Kidney (tissue), 14 donors: ENCODE measurements around the gene MRPL40. TPM values are rescaled to one million over a fixed set of nuclear protein-coding genes. Genes with fewer than 3 reads are reported as not detected.

ENCODE experiments used
- DNase-seq, 5 donors: peaks; one replicate each; pipeline ENCODE4 v3.0.0-alpha.2; 2013 to 2020
- FAIRE-seq: peaks from 2 replicates; lab custom pipeline; 2012; peaks lifted over from hg19 to GRCh38; lab: Jason Lieb, UNC
- H3K27ac ChIP-seq, 2 donors: one replicate each; pipeline ENCODE4 v1.7.0; 2013; ENCODE audit warnings: low read depth in 2 of 2, low read length in 2 of 2, inconsistent platforms in 1 of 2
- H3K27me3 ChIP-seq: one replicate; pipeline ENCODE4 v1.7.1; 2013; ENCODE audit warnings: low read length, inconsistent platforms; ENCODE audit not compliant: control insufficient read depth, insufficient read depth
- H3K36me3 ChIP-seq, 3 donors: one replicate each; pipeline versions ENCODE4 v1.7.0 to v1.7.1; 2013; ENCODE audit warnings: low read length in 3 of 3, control low read depth in 1 of 3, inconsistent platforms in 1 of 3; ENCODE audit not compliant: insufficient read depth in 3 of 3, control insufficient read depth in 2 of 3
- H3K4me1 ChIP-seq, 3 donors: one replicate each; pipeline versions ENCODE4 v1.7.0 to v1.7.1; 2013; ENCODE audit warnings: low read length in 3 of 3, inconsistent platforms in 1 of 3, low read depth in 1 of 3; ENCODE audit not compliant: control insufficient read depth in 2 of 3, insufficient read depth in 2 of 3
- H3K4me3 ChIP-seq, 3 donors: one replicate each; pipeline versions ENCODE4 v1.7.0 to v1.8.1; 2013; ENCODE audit warnings: low read length in 3 of 3, control low read depth in 1 of 3, inconsistent platforms in 1 of 3
- H3K9ac ChIP-seq, 3 donors: one replicate each; pipeline versions ENCODE4 v1.7.0 to v1.7.1; 2013; ENCODE audit warnings: low read length in 3 of 3, control low read depth in 1 of 3, inconsistent platforms in 1 of 3
- H3K9me3 ChIP-seq, 3 donors: one replicate each; pipeline versions ENCODE4 v1.7.0 to v1.7.1; 2013; ENCODE audit warnings: low read length in 3 of 3, control low read depth in 1 of 3, inconsistent platforms in 1 of 3; ENCODE audit not compliant: control insufficient read depth in 2 of 3, insufficient read depth in 1 of 3
- CTCF ChIP-seq: IDR thresholded peaks from 3 replicates; pipeline ENCODE4 v1.5.1; 2012; ENCODE audit warnings: mild to moderate bottlenecking, moderate library complexity, borderline replicate concordance; ENCODE audit not compliant: insufficient read depth; ENCODE audit errors: extremely low read depth
- intact Hi-C: fragments of 100-400 bp; cut with DNase I; formaldehyde crosslinking; loops from one replicate; pipeline ENCODE4 v1.11.1; 2022
- polyA plus RNA-seq: library from polyadenylated mRNA; stranded (reverse); fragments of 350-450 nt; fragmentation: Illumina TruSeq; extraction: RNeasy Lipid Tissue Mini Kit (QIAGEN cat#74804); gene quantifications from one replicate; pipeline ENCODE4 v1.2.3, GENCODE V29; 2014; ENCODE audit warnings: low read depth, low replicate concordance; ENCODE audit not compliant: insufficient read depth
- total RNA-seq: library from RNA; stranded (reverse); fragmentation: NEBNext Ultra II Directional; extraction: Animal tissue kit (Norgen Biotek cat#: 25700); gene quantifications from one replicate; pipeline ENCODE4 v1.2.1, GENCODE V29; 2021
- donor health status: control.
- donor health status: control.
- donor health status: control.
- donor health status: control.
- donor health status: control.
- donor health status: DM: yes; HTN: yes; CAD: no.
- donor health status: Normal renal cell carcinoma (clear cell type).

MRPL40 gene
- total and polyA plus RNA-seq, 2 donors from 2014 or later, result 30.0 to 89.2 TPM

GRCh38 chr22:19460036-19460435 is 27.7 kb downstream of the MRPL40 start:
- H3K36me3 ChIP-seq, result peaks cover 6 to 49% (median 34%) of the 10 kb centered on the region in 3 donors
- no peaks in the 10 kb centered on the region for H3K27me3 ChIP-seq
- no peak for FAIRE-seq
- DNase-seq, result no peak
- H3K27ac ChIP-seq, result no peak overlapping the region
- no peaks in the 10 kb centered on the region for H3K4me1 ChIP-seq
- H3K4me3 ChIP-seq, result no peak overlapping the region
- H3K9me3 ChIP-seq, result no peaks in the 10 kb centered on the region
- no peak overlapping the region for H3K9ac ChIP-seq
- TF ChIP-seq CTCF, result no peak
- intact Hi-C loops, result no loop called here

- Histone ChIP-seq H3K9me3 (no peaks in the 10 kb centered on the region), H3K4me3 (no peak overlapping the region), H3K4me1 (no peaks in the 10 kb centered on the region), H3K27me3 (no peaks in the 10 kb centered on the region), H3K9ac (no peak overlapping the region), H3K27ac (no peak overlapping the region), H3K36me3 (peaks cover 5 to 46% (median 33%) of the 10 kb centered on the region in 3 donors)
- intact Hi-C loops, result no loop called here
- DNase-seq (no peak), FAIRE-seq (peak; percentile 51)
- no peak for TF ChIP-seq CTCF
Measured at GRCh38 chr22:19461506-19461905, 29.2 kb downstream of the MRPL40 start.

DNA sequence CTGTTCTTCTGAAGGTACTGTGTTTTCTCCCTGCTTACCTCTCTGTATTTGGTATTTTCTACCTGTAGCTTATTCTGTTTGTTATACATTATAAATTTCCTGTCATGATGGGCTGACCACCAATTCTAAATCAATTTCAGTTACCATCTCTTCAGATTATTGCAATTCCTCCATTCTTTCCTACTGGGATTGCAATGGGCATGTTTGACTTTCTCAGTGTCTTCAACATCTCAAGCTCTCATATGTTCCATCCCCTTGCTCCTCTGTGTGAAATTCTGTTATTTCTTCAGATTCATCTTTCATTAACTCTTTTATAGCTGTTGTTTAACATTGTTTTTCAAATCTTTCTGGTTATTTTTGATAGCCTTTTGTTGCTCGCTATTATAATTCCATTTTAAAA is 30.7 kb downstream of the MRPL40 start:
- no peak for DNase-seq
- peaks cover 9 to 48% (median 38%) of the 10 kb centered on the region in 3 donors for H3K36me3 ChIP-seq
- H3K27me3 ChIP-seq, result no peaks in the 10 kb centered on the region
- intact Hi-C loops, result no loop called here
- no peak overlapping the region for H3K4me3 ChIP-seq
- H3K9me3 ChIP-seq, result no peaks in the 10 kb centered on the region
- H3K4me1 ChIP-seq, result no peaks in the 10 kb centered on the region
- H3K9ac ChIP-seq, result no peak overlapping the region
- no peak overlapping the region for H3K27ac ChIP-seq
- no peak for FAIRE-seq
- TF ChIP-seq CTCF, result no peak
